Activated T-helper 9 cell treated with anti-CD3 and anti-CD28 coated beads, Interleukin-2, amount 50 U/mL, for 16 hours (primary cell): ENCODE measurements around the gene CDC34.
A peak's percentile ranks its signal among the peaks of the same experiment; 100 is the strongest.

Experiments used
- DNase-seq: peaks from one replicate; pipeline ENCODE4 v3.0.0-alpha.2; 2020; ENCODE audit warnings: low read depth

Gene CDC34

GRCh38 chr19:542173-542866 lies 10.8 kb downstream of the CDC34 start:
- no peak for DNase-seq

DNA sequence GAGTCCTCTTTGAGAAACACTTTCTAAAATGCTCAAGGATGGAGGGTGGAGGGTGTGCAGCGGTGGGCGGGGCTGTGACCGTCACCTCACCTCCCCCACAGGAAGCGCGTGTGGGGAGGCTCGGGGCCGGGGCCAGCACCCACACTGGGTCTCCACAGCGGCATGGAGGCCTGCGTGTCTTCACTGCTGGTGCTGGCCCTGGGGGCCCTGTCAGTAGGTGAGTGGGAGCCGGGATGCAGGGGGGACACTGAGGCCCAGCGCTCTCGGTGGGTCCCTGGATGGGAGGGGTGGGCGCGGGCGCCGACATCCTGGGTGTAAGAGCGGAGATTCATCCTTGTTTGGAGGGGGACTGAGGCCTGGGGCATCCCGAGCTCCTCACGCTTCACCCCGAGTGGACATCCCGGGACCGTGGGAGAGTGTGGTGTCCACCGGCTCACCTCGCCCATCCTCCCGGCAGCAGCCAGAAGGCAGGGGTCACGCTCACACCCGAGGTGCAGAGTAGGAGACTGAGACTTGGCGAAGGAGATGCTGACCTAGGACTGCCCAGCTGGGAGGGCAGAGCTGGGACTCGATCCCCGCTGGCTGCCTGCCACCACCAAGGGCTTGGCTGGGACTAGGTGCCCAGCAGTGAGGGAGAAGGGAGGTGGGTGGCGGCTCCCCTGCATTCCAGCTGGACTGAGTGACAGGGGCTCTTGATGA lies 12.5 kb downstream of the CDC34 start, which contains the start of gene GZMM:
TSS of gene GZMM (plus strand) at position 144 of the 699 bp plus-strand sequence. CDS start at position 163, 19 bp downstream.
- peak; percentile 62 for DNase-seq

DNA sequence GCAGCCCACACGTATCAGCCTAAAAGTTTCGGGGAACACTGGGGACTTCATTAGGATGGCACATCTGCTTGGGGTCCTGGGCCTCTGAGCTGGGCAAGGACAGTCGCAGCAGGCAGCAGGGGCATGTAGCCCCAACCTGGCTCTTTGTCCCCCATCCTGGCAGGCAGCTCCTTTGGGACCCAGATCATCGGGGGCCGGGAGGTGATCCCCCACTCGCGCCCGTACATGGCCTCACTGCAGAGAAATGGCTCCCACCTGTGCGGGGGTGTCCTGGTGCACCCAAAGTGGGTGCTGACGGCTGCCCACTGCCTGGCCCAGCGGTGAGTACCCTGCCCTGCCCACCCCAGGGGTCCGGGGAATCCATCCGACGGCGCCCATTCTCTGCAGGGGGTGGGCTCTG lies 15.6 kb downstream of the CDC34 start:
- no peak for DNase-seq

DNA sequence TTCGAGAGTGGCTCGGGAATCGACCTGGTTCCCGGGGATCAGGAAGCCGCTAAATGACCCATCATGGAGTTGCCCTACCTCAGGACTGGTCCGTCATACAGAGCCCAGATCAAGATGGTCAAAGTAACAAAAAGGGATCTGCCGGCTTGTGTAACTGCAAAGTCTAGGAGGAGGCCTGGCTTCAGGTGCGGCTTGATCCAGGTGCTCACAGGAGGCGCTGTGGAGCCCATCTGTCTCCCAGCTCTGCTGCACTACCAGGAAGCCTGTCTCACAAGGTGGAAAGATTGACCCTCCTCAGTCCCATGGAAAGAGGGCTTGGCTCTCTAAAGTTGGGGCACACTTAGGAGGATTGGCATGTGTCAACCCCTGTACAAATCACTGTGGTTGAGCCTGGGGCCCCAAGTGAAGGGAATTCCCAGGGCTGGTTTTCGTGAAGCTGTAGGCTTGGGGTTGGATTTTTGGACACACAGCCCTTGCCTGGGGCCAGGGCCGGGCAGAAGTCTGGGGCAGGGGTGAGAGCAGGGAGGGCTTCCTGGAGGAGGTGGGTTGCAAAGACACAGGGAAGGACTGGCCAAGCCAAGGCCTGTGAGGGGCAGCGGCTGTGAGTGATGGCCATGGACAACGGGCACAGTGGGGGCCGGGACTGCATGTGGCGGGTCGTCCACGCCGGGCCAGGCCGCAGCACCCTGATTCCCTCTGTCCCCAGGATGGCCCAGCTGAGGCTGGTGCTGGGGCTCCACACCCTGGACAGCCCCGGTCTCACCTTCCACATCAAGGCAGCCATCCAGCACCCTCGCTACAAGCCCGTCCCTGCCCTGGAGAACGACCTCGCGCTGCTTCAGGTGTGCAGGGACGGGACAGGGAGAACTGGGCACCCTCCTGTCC lies 16.5 kb downstream of the CDC34 start:
- DNase-seq = no peak

DNA sequence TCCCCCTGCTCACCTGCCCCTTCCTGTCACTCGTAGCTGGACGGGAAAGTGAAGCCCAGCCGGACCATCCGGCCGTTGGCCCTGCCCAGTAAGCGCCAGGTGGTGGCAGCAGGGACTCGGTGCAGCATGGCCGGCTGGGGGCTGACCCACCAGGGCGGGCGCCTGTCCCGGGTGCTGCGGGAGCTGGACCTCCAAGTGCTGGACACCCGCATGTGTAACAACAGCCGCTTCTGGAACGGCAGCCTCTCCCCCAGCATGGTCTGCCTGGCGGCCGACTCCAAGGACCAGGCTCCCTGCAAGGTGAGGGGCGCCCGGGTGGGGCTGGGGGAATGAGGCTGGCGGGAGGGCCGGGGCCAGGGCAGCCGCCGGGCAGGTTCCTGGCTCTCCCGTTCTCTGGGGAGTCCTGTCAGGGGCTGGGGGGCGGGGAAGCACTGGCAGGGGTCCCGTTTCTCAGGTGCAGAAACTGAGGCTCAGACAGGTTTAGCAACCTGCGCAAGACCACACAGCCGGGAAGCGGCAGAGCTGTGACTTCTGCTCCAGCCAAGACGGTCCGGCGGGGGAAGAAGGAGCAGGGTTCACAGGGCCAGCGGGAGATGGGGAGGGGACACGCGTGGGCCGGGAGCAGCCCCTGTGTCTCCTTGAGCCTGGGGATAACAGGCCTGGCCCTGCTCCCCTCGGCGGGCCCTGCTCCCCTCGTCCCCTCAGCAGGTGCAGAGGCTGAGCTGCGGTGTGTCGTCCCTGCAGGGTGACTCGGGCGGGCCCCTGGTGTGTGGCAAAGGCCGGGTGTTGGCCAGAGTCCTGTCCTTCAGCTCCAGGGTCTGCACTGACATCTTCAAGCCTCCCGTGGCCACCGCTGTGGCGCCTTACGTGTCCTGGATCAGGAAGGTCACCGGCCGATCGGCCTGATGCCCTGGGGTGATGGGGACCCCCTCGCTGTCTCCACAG lies 17.6 kb downstream of the CDC34 start:
- DNase-seq = no peak

DNA sequence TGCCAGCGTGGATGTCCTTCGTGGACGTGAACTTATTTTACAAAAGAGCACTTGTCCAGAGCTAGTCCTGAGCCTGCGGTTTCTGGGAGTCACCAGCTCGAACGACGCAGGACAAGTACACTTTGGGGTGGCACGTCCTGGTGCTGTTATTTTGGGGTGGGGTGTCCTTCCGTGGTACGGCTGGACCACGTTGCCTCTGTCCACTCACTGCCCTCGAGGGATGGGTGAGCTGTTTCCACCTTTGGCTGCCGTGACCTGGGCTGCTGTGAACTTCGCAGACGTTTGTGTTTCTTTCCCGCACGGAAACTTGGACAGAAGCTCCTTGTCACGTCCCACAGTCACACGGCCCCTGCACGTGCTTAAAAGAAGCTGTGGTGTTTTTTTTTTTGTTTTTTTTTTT lies 23.3 kb downstream of the CDC34 start:
- no peak for DNase-seq

DNA sequence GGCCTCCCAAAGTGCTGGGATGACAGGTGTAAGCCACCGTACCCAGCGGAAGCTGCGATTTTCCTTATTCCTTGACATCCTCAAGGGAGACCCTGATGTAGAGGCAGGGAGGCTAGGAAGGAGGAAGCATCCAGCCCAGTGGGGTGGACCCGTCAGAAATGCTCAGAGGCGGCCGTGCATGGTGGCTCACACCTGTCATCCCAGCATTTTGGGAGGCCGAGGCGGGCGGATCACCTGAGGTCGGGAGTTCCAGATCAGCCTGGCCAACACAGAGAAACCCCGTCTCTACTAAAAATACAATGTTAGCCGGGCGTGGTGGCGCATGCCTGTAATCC lies 23.9 kb downstream of the CDC34 start:
- no peak for DNase-seq

DNA sequence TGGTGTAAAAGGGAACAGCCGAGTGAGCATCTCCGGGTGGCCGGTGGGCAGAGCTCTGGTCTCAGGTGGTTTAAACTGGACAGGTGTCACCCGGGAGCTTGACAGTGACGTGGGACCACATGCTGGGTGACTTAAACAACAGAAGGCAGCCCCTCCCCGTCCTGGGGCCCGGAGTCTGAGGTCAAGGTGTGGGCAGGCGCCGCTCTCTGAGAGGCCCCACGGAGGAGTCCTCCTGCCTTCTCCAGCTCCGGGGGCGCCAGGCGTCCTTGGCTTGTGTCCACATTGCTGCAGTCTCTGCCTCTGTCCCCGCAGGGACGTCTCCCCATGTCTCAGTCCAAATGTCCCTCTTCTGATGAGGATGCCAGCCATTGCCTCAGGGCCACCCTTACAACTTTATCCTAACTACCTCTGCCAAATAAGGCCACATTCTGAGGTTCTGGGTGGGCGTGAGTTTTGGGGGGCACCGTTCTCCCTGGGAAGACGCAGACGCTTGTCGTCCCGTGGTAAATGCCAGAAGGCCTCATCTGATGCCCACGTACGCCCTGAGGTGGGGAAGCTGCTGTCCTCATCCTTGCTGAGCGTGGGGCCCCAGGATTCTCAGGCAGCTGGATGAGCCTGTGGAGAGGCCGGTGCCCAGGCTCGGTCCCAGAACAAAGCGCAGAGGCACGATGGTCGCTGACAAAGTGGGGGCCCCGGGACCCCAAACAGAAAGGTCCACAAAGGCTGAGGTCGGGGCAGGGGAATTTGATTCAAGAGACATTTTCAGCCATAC lies 25.2 kb downstream of the CDC34 start:
- DNase-seq = no peak

GRCh38 chr19:558770-559439 lies 27.3 kb downstream of the CDC34 start:
- DNase-seq = no peak

GRCh38 chr19:560121-560520 lies 28.6 kb downstream of the CDC34 start:
- DNase-seq = no peak

- no peak for DNase-seq
Observed at GRCh38 chr19:566403-566802, 34.8 kb downstream of the CDC34 start.

GRCh38 chr19:566844-567243 lies 35.3 kb downstream of the CDC34 start:
- no peak for DNase-seq

DNA sequence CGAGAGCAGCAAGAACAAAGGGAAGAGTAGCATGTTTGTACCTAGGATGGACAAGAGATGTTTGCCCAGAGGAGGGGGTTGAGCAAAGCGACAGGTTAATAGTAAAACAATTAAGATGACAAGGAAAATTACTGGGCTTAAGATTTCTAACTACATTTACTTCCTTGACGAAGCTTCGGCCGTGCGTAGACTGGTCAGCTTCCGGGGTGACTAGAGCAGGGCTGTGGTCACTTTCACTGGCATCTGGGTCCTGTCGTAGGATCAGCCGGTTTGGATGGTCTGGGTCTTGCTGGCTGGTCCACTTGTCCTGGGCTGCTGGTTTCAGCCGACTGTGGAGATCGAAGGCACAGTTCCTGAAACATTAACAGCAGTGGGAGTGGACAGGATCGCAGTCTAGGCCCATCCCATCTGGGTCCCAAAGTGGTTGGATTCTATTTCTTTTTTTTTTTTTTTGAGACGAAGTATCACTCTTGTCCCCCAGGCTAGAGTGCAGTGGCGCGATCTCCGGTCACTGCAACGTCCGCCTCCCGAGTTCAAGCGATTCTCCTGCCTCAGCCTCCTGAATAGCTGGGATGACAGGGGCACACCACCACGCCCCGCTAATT lies 35.8 kb downstream of the CDC34 start:
- DNase-seq = no peak

- no peak for DNase-seq
Observed at GRCh38 chr19:570251-570686, 38.7 kb downstream of the CDC34 start.

GRCh38 chr19:570937-571565 lies 39.5 kb downstream of the CDC34 start:
- no peak for DNase-seq

DNA sequence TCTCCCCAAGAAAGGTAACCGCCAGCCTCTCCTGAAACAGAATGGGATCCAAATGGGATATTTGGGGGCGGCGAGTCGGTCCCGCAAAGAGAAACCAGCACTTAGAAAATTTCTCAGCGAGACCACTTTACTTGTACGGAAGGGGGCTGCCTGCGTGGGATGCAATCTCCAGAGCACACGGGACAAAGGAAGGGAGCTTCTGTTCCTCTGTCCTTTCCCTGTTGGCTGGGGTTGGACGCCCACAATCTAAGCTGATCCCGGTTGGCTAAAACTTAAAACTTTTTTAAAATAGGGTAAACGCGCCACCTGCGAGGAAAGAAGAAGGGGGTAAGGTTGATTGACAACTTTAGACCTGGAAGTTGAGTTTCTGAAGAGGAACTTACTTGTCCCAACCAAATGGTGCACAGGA lies 40.0 kb downstream of the CDC34 start:
- no peak for DNase-seq

GRCh38 chr19:572140-572742 lies 40.7 kb downstream of the CDC34 start, which contains the start of gene BSG:
Gene BSG (plus strand): TSS chr19:572596. CDS start chr19:572635, 39 bp downstream.
- DNase-seq = peak; percentile 98

DNA sequence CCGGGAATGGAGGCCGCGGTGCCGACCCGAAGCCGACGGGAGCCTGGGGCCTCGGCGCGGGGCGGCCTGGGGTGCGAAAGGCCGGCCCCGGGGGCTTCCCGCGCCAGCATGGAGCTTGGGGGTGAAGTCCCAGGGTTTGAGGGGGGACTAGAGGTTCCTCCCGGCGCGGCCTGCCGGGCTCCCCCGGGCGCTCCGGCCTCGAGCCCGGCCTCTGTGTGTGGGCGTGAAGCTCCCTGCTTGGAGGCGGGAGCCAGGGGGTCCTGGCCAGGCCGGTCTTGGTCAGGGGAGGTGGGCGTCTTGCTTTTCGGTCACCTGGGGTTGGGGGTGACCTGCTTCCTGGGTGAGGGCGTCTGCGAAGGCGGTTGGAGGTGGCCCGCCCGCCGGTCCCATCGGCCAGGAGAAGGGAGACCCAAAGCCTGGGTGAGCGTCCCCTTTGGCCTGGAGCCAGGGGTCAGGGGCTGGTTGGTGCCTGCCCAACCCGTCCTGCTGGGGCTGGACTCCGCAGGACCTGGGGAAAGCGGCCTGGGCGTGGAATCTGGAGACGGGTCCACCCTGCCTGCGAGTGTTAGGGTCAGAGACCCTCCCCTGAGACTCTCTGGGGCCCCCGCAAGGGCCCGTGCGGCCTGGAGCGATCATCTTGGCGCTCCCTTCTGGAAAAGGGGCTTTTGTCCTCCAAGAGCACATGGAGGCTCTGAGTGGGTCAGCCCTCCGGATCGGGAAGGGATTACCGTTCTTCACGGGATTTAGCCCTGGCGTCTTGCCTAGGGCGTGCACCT lies 41.4 kb downstream of the CDC34 start:
- no peak for DNase-seq
